Smooth muscle cell of the coronary artery (primary cell): ENCODE measurements around the gene TIMM10B. TPM values are rescaled to one million over a fixed set of nuclear protein-coding genes. Genes with fewer than 3 reads are reported as not detected.

ENCODE experiments used
- total RNA-seq: library from RNA; depleted of rRNA; stranded (reverse); fragments of >200 nt; gene quantifications from 2 replicates; pipeline ENCODE4 v1.2.3, GENCODE V29; 2014; ENCODE audit warnings: low replicate concordance

TIMM10B gene, protein sequence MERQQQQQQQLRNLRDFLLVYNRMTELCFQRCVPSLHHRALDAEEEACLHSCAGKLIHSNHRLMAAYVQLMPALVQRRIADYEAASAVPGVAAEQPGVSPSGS
- total RNA-seq = 29.0 and 42.4 TPM in 2 replicates

DNA sequence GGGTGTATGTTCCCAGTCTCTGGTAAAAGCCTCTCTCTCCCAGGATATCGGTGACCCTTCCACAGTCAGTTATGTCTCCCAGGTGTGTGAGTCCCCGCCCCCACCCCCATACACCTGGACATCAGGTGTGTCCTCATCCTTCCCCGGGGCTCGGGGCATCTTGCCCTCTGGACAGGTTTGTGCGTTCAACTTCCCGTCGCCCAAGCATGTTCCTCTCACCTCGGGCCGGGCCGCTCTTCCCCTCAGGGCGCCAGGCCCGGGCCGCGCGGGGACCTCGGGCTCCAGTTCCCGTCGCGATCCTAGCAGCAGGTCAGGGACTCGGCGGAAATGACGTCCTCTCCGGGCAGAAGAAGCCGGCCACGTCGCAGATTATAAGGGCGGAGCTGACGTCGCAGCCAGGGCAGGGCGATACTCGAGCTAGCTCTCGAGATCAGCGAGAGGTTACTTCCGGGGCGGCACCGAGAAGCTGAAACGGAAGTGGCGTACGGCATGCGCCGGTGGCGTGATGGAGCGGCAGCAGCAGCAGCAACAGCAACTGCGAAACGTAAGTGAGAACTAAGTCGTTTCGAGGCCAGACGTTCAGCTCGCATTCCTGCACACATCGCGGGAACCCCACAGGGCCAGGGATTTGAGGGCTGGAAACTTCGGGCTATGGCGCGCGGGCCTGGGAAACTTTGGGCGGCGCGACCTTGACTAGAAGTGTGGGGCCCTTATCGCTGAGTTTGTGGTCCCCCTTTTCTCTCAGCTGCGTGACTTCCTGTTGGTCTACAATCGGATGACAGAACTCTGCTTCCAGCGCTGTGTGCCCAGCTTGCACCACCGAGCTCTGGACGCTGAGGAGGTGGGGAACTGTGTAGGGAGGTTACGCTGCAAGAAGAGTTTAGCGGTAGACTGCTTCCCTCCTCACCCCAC is at the start of gene TIMM10B, which contains the start of gene ARFIP2:
Gene TIMM10B (plus strand): TSS at position 490 of the 912 bp plus-strand sequence. CDS start 16 bp downstream, at position 506.
Gene ARFIP2 (minus strand): TSS at position 320 of the 912 bp plus-strand sequence. CDS start 910 bp downstream, outside the sequence.

DNA sequence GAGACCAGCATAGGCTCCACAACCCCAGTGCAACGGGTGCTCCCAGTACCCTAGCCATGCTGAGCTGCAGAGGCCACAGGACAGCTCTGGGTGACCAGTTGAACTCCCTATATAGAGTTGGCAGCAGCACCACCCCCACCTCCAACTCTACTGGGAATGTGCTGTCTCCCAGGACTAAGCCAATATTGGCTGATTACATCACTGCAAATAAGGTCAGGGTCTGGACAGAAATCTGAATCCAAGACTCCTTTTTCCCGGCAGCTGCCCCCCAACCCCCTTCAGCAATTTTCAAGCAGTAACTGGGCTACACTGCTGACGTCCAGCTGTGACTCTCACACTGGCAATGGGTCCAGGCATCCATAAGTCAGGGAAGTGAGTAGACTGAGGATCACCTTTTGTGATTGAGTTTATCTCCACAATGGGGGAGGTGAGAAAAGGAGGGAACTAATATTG is 40.4 kb upstream of the TIMM10B start, which contains the start of gene HPX:
Gene HPX (minus strand): TSS at position 82 of the 453 bp plus-strand sequence. CDS start 24 bp downstream, at position 58.

DNA sequence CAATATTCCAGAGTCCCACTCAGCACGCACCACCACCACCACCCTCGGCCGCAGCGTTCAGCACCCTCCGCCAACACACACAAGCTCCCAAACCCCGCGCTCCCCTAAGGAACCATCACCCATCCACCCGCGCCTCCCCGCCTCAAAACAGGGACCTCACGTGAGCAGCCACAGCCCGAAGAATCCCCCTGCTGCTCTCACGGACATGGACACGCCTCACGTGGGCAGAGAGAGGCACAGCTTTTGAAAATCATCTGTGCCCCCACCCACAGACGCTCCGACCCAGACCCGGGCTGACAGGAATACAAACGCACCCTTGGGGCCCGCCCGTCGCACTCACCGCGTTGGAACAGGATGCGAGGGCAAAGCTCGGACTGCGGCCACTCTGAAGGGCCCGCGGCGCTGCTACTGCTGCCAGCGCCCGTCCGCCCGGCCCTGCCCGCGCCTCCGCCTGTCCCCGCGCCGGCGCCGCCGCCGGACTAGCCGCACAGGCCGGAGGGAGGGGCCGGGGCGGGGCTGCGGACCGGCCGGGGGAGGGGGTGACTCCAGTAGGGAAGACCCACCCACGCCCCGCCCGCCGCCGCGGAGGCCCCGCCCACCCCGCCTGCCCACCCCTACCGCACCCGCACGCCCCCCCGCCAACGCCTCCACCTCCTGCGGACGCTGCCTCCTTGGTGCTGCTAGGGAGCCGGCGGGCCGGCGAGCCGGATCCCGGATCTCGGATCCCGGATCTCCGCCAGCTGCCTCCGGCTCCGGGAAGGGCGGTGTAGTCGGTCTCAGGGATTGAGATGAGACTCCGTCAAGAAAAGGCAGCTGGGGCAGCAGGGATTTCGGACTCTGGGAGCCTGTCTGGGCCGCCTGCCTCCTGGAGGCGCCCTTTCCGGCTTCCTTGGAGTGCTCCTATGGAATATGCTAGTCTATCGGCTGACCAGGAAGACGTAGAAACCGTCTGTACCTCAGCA is 7.6 kb upstream of the TIMM10B start, which contains the start of gene TRIM3:
Gene TRIM3 (minus strand): TSS at position 491 of the 962 bp plus-strand sequence. CDS start 8,246 bp downstream, outside the sequence.

DNA sequence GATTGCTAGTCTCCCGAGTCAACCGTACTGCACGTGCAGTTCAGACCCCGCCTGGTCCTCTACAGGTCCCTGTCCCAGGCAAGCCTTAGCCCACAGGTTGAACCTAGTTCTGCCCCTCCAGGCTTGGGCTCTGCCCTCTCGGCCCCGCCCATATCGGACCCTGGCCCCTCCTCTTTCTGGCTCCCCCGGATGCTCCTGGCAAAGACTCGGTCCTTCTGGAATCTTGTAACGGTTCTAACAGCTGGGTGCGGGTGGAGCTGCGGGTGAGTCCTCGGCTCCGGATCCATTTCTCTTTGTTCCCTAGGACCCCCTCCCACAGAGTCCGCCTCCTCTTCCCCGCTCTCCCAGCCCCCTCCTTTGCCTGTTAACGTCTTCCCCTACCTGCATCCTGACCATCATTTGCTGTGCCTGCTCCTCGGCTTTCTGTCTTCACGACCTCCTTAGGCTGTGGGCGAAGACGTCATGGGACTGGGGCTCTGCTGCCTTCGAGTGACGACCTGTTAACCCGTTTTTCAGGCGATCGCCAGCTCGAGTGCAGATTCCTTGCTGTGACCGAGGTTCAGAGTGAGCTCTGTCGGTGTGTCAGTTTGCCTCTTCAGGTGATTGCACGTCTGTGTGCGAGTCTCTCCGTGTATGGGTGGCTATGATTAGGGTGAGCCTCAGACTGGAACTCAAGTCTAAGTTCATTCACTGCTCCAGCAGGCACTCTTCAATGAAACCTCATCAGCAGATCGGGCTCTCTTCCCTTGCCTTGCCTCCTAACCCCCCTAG is 16.0 kb downstream of the TIMM10B start, which contains the start of gene DNHD1:
Gene DNHD1 (plus strand): TSS at position 212 of the 771 bp plus-strand sequence. CDS start 936 bp downstream, outside the sequence.

Other genes starting within 250 kb of the TIMM10B start
- gene FHIP1B, start 246.9 kb upstream of the TIMM10B start, total RNA-seq = 5.7 and 7.4 TPM in 2 replicates
- gene CNGA4, start 242.4 kb upstream of the TIMM10B start, total RNA-seq = under 0.01 and 0.47 TPM in 2 replicates
- gene CCKBR, start 221.7 kb upstream of the TIMM10B start, total RNA-seq = not detected in 2 replicates
- gene CAVIN3, start 161.0 kb upstream of the TIMM10B start, total RNA-seq = 51.8 and 199 TPM in 2 replicates
- gene SMPD1, start 91.0 kb upstream of the TIMM10B start, total RNA-seq = 19.2 and 28.4 TPM in 2 replicates
- gene APBB1, start 62.4 kb upstream of the TIMM10B start, total RNA-seq = 46.8 and 53.8 TPM in 2 replicates
- gene HPX, start 40.5 kb upstream of the TIMM10B start, total RNA-seq = 0.12 and 0.45 TPM in 2 replicates
- gene TRIM3, start 7.6 kb upstream of the TIMM10B start, total RNA-seq = 22.0 and 32.1 TPM in 2 replicates
- 49.6 and 66.1 TPM in 2 replicates for gene ARFIP2, start 170 bp upstream of the TIMM10B start, total RNA-seq
- 3.3 and 6.3 TPM in 2 replicates for gene DNHD1, start 15.8 kb downstream of the TIMM10B start, total RNA-seq
- 6.1 and 12.2 TPM in 2 replicates for gene RRP8, start 122.1 kb downstream of the TIMM10B start, total RNA-seq
- 275 and 281 TPM in 2 replicates for gene ILK, start 122.3 kb downstream of the TIMM10B start, total RNA-seq
- gene TAF10, start 130.7 kb downstream of the TIMM10B start, total RNA-seq = 57.7 and 94.7 TPM in 2 replicates
- 48.2 and 52.7 TPM in 2 replicates for gene TPP1, start 137.9 kb downstream of the TIMM10B start, total RNA-seq
- 2.1 and 4.0 TPM in 2 replicates for gene DCHS1, start 174.3 kb downstream of the TIMM10B start, total RNA-seq
- 62.2 and 84.8 TPM in 2 replicates for gene MRPL17, start 201.8 kb downstream of the TIMM10B start, total RNA-seq